Prostate gland (tissue), 2 donors: Measurements from ENCODE around the gene TMEM234. TPM values are rescaled to one million over a fixed set of nuclear protein-coding genes. Genes with fewer than 3 reads are reported as not detected.
A peak's percentile ranks its signal among the peaks of the same experiment; 100 is the strongest.

ENCODE experiments used
- DNase-seq: peaks from one replicate; pipeline ENCODE4 v3.0.0-alpha.2; 2019; ENCODE audit warnings: low spot score
- H3K27ac ChIP-seq, 2 donors: fragments of 200-600 bp; sonication (generic); 2 replicates each; pipeline ENCODE4 v1.5.1; 2017 to 2019
- H3K27me3 ChIP-seq: fragments of 200-600 bp; sonication (generic); replicated peaks from 2 replicates; pipeline ENCODE4 v1.5.1; 2019; ENCODE audit not compliant: insufficient read depth
- H3K36me3 ChIP-seq, 2 donors: fragments of 200-600 bp; sonication (generic); 1 replicate in 1 of 2; 2 replicates in 1 of 2; pipeline versions ENCODE4 v1.5.1 to v1.8.1; 2017 to 2019
- H3K4me1 ChIP-seq: fragments of 200-600 bp; sonication (generic); replicated peaks from 2 replicates; pipeline ENCODE4 v1.5.1; 2019
- H3K4me3 ChIP-seq, 2 donors: fragments of 200-600 bp; sonication (generic); 2 replicates each; pipeline ENCODE4 v1.5.1; 2017 to 2019
- H3K9me3 ChIP-seq: fragments of 200-600 bp; sonication (generic); 2 replicates; pipeline ENCODE4 v1.5.1; 2017
- CTCF ChIP-seq, 4 experiments: fragments of 200-600 bp in 2 of 4; fragments of 450-650 bp in 2 of 4; sonication (generic) in 2 of 4; IDR thresholded peaks; 1 replicate in 3 of 4; 2 replicates in 1 of 4; pipeline ENCODE4 v1.5.1; 2016 to 2019; ENCODE audit warnings: antibody characterized with exemption in 4 of 4, mild to moderate bottlenecking in 2 of 4, moderate library complexity in 2 of 4
- POLR2A ChIP-seq: fragments of 450-650 bp; IDR thresholded peaks from one replicate; pipeline ENCODE4 v1.6.1; 2016; ENCODE audit warnings: antibody characterized with exemption, mild to moderate bottlenecking
- POLR2AphosphoS5 ChIP-seq: sonication (generic); formaldehyde crosslinking; IDR thresholded peaks from one replicate; pipeline ENCODE4 v1.6.1; 2017; ENCODE audit warnings: antibody characterized with exemption
- WGBS: methylation state at CpG from one replicate; pipeline ENCODE4 v1.1.5; 2018; 5-methylcytosine and 5-hydroxymethylcytosine counted together
- intact Hi-C: fragments of 100-400 bp; cut with DNase I; formaldehyde crosslinking; loops from one replicate; pipeline ENCODE4 v1.14.2; 2022
- total RNA-seq, 2 donors: library from RNA; depleted of rRNA; stranded (reverse); fragments of >200 nt; gene quantifications; one replicate each; pipeline ENCODE4 v1.1.0, GENCODE V29; 2016

Gene TMEM234
- total RNA-seq, 2 donors from 2014 or later: 17.9 to 31.7 TPM

GRCh38 chr1:32219022-32219421 is 3.1 kb downstream of the TMEM234 start:
- intact Hi-C loops: no loop called here
- no peaks in the 10 kb centered on the region for H3K9me3 ChIP-seq
- no peaks in the 10 kb centered on the region for H3K27me3 ChIP-seq
- peaks cover 0 to 7% of the 10 kb centered on the region in 2 donors for H3K36me3 ChIP-seq
- DNase-seq: no peak
- H3K4me1 ChIP-seq: peaks cover 17% of the 10 kb centered on the region
- no peak overlapping the region for H3K27ac ChIP-seq
- 88% methylated on average over 7 of the region's 7 CpGs for WGBS
- TF ChIP-seq CTCF (IDR thresholded peaks at IDR 0.05): no peak
- TF ChIP-seq POLR2A: no peak
- no peak overlapping the region for H3K4me3 ChIP-seq

GRCh38 chr1:32216566-32216965 is 5.6 kb downstream of the TMEM234 start:
- H3K36me3 ChIP-seq: peaks cover 0 to 7% of the 10 kb centered on the region in 2 donors
- peak overlapping the region in 1 of 2 donors; percentile 66 for H3K27ac ChIP-seq
- DNase-seq: no peak
- intact Hi-C loops: no loop called here
- TF ChIP-seq POLR2A: no peak
- TF ChIP-seq CTCF (IDR thresholded peaks at IDR 0.05): no peak
- no peak for TF ChIP-seq POLR2AphosphoS5
- H3K4me1 ChIP-seq: peaks cover 4% of the 10 kb centered on the region
- WGBS: 88% methylated on average over 5 of the region's 5 CpGs
- H3K27me3 ChIP-seq: no peaks in the 10 kb centered on the region
- no peak overlapping the region for H3K4me3 ChIP-seq
- H3K9me3 ChIP-seq: no peaks in the 10 kb centered on the region

- no peaks in the 10 kb centered on the region for H3K9me3 ChIP-seq
- intact Hi-C loops: no loop called here
- TF ChIP-seq POLR2AphosphoS5: peak; percentile 8
- TF ChIP-seq CTCF (IDR thresholded peaks at IDR 0.05): peak; percentile 33 to 77 (median 67)
- TF ChIP-seq POLR2A: no peak
- WGBS: 65% methylated on average over 10 of the region's 10 CpGs
- peaks cover 0 to 7% of the 10 kb centered on the region in 2 donors for H3K36me3 ChIP-seq
- peaks cover 1% of the 10 kb centered on the region for H3K4me1 ChIP-seq
- H3K27me3 ChIP-seq: no peaks in the 10 kb centered on the region
- H3K27ac ChIP-seq: peak overlapping the region; percentile 58 to 66
- peak; percentile 43 for DNase-seq
- no peak overlapping the region for H3K4me3 ChIP-seq
Measured at GRCh38 chr1:32215629-32216480, 6.3 kb downstream of the TMEM234 start.

- Histone ChIP-seq H3K9me3 (no peaks in the 10 kb centered on the region), H3K4me3 (no peak within 1 kb of the TSS), H3K27ac (no peak within 1 kb of the TSS), H3K27me3 (no peaks in the 10 kb centered on the region), H3K4me1 (peaks cover 5% of the 10 kb centered on the region), H3K36me3 (no peaks in the 10 kb centered on the region)
- WGBS: 57% methylated on average over 5 of the region's 5 CpGs
- intact Hi-C loops: no loop called here
- DNase-seq: no peak
- TF ChIP-seq CTCF (IDR thresholded peaks at IDR 0.05): no peak
- TF ChIP-seq POLR2AphosphoS5: no peak
- TF ChIP-seq POLR2A: no peak
Measured at GRCh38 chr1:32208891-32209328, 13.2 kb downstream of the TMEM234 start, which contains the start of gene DCDC2B. TSS of gene DCDC2B (plus strand) at chr1:32209089. CDS start at chr1:32209094, 5 bp downstream.

- intact Hi-C loops: no loop called here
- DNase-seq: no peak
Measured at GRCh38 chr1:32208469-32208868, 13.7 kb downstream of the TMEM234 start.

More at GRCh38 chr1:32208469-32208868, 13.7 kb downstream of the TMEM234 start:
- WGBS: 91% methylated on average over 6 of the region's 6 CpGs
- Histone ChIP-seq H3K27me3 (no peaks in the 10 kb centered on the region), H3K4me1 (peaks cover 5% of the 10 kb centered on the region), H3K36me3 (no peaks in the 10 kb centered on the region), H3K4me3 (no peak overlapping the region), H3K27ac (no peak overlapping the region), H3K9me3 (no peaks in the 10 kb centered on the region)
- TF ChIP-seq POLR2AphosphoS5 (no peak), POLR2A (no peak), CTCF (IDR thresholded peaks at IDR 0.05) (no peak)
